GM12891 (cell line): ENCODE results near the gene CCDC157.

Experiments
- DNase-seq: peaks from one replicate; pipeline ENCODE4 v3.0.0; 2011; ENCODE audit warnings: low spot score; ENCODE audit not compliant: insufficient read length
- FAIRE-seq: peaks from 2 replicates; lab custom pipeline; 2011; peaks lifted over from hg19 to GRCh38; lab: Jason Lieb, UNC
- PAX5 ChIP-seq: IDR thresholded peaks from 2 replicates; pipeline ENCODE4 v1.6.1; 2011; ENCODE audit warnings: low read length, moderate library complexity, mild to moderate bottlenecking; ENCODE audit not compliant: insufficient read depth, severe bottlenecking
- POLR2A ChIP-seq: IDR thresholded peaks from 2 replicates; pipeline ENCODE4 v1.6.1; 2011; ENCODE audit warnings: low read depth, low read length, control low read depth
- POLR2AphosphoS5 ChIP-seq: IDR thresholded peaks from 2 replicates; pipeline ENCODE4 v1.6.1; 2011; ENCODE audit warnings: low read depth, low read length, control low read depth
- POU2F2 ChIP-seq: IDR thresholded peaks from 2 replicates; pipeline ENCODE4 v1.6.1; 2011; ENCODE audit warnings: low read depth, mild to moderate bottlenecking, control low read depth, low read length, moderate library complexity
- SPI1 ChIP-seq: IDR thresholded peaks from 2 replicates; pipeline ENCODE4 v1.6.1; 2011; ENCODE audit warnings: low read depth, low read length, control low read depth
- TAF1 ChIP-seq: IDR thresholded peaks from 2 replicates; pipeline ENCODE4 v1.6.1; 2011; ENCODE audit warnings: low read depth, low read length, control low read depth

Gene CCDC157

GRCh38 chr22:30386960-30387827 is 30.4 kb downstream of the CCDC157 start, which contains the start of gene RNF215:
Gene RNF215 (minus strand): TSS chr22:30387411. CDS start chr22:30387313, 98 bp downstream.
- TF ChIP-seq POU2F2 (no peak), POLR2A (no peak), SPI1 (no peak), PAX5 (no peak), TAF1 (no peak), POLR2AphosphoS5 (no peak)
- FAIRE-seq (peak; percentile 93), DNase-seq (peak; percentile 96)

- TF ChIP-seq POLR2AphosphoS5 (no peak), TAF1 (no peak), PAX5 (no peak), POLR2A (no peak), POU2F2 (0 out of 2 replicates have a peak, but pooled peaks have one; percentile 20), SPI1 (peak; percentile 33; the same call in 1 of the 2 replicates)
- FAIRE-seq (peak; percentile 97), DNase-seq (peak; percentile 72)
Measured at GRCh38 chr22:30390974-30391691, 34.3 kb downstream of the CCDC157 start.

- DNase-seq (no peak), FAIRE-seq (peak; percentile 69)
- TF ChIP-seq SPI1 (peak; percentile 80), PAX5 (peak; percentile 49), POLR2A (no peak), POU2F2 (no peak)
Measured at GRCh38 chr22:30392661-30393321, 36.0 kb downstream of the CCDC157 start.

DNA sequence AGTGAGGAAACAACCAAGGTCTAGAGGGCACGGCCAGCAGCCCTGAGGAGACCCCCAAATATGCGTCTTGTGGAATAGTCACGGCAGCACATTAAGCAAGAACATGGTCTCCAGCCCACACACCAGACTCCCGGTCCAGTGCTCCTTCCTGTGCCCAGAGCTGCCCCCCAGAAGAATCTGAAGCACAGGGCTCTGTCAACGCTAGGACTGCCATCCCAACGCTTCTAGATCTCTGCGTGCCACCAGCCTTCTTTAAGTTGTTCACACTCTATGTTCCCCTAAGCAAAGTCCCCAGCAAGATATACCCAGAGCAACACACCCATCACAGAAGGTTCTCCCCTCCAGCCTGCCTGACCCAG is 36.5 kb downstream of the CCDC157 start:
- FAIRE-seq: peak; percentile 31
- no peak for DNase-seq
- TF ChIP-seq POLR2AphosphoS5 (no peak), PAX5 (no peak), SPI1 (no peak), TAF1 (no peak), POLR2A (no peak)

- TF ChIP-seq POLR2A (no peak), POLR2AphosphoS5 (no peak), POU2F2 (no peak), SPI1 (no peak), TAF1 (no peak), PAX5 (no peak)
- no peak for DNase-seq
- no peak for FAIRE-seq
Measured at GRCh38 chr22:30393885-30394284, 37.1 kb downstream of the CCDC157 start.

GRCh38 chr22:30396871-30397655 is 40.3 kb downstream of the CCDC157 start, which contains the start of gene SEC14L2:
Gene SEC14L2 (plus strand): TSS chr22:30397018. CDS start chr22:30397117, 99 bp downstream.
- FAIRE-seq: peak; percentile 70
- DNase-seq: no peak
- no peak for TF ChIP-seq SPI1
- TF ChIP-seq POLR2AphosphoS5: no peak
- TF ChIP-seq POU2F2: no peak
- TF ChIP-seq POLR2A: no peak
- TF ChIP-seq TAF1: no peak
- no peak for TF ChIP-seq PAX5

DNA sequence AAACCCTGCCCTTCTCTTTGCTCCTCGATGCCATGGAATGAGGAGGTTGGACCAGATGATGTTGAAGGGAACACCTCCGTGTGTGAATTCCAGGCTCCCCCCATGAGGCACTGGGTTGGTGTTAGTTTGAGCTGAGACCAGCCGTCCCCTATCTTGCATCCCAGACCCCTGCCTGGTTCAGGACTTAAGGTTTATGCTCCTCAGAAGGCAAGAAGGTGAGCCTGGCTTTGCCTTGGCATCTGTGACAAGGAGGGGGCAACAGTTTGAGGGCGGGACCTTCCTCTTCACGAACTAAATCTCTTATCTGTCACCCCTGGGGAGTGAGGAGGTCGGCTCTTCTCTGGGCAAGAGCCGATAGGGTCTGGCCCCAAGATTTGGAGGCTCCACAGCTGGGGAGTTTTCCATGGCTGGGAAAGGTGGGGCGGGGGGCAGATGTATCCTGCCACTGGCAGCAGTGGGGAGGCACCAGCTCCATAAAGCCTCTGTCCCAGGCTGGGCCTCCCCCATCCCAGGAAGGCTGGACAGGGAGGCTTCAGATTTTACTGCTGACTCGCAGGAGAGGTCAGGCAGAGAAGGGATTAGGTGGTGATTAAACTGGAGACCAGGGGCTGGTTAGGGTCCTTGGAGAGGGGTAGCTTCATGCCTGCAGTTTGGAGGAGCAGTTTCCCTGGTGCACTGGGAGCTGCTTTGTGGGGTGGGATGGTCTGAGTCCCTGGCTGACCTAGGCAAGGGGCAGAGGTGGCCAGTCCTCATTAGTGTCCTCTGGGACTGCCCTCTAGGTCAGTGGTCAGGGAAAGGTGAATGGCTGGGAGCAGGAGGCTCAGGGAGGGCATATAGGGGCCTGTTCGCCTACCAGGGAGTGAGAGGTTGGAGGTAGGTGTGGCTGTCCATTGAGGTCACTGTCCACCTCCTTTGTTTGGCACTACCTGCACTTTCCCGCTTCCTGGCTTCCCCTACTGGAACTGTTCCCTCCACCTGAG is 41.1 kb downstream of the CCDC157 start:
- peak; percentile 35 for FAIRE-seq
- TF ChIP-seq SPI1 (no peak), PAX5 (no peak), POLR2AphosphoS5 (no peak), POU2F2 (no peak), POLR2A (no peak), TAF1 (no peak)
- no peak for DNase-seq
